ENCODE data around the gene LSAMP. TPM values are rescaled to one million over a fixed set of nuclear protein-coding genes. Genes with fewer than 3 reads are reported as not detected.

Gene LSAMP
- total and polyA plus RNA-seq, 2 of the 8 experiments (the other 6 are each of a cell fraction or from before 2014, with no cell fraction given), result 1.8 to 5.7 TPM

GRCh38 chr3:115804200-115804599 is 641.1 kb downstream of the LSAMP start:
- no peak overlapping the region for H4K91ac ChIP-seq (replicated peaks; ENCODE audit: insufficient read length, low read length)
- peaks cover 0 to 8% (median 1%) of the 10 kb centered on the region in 4 experiments; a peak in 5 of 7 replicates for H3K4me1 ChIP-seq (replicated peaks in 1 of 4; ENCODE audit: control insufficient read depth in 3 of 4, insufficient read depth in 4 of 4, low read length in 3 of 4)
- no peaks in the 10 kb centered on the region for H3K23me2 ChIP-seq (ENCODE audit: low read depth, low read length)
- no peak overlapping the region for H3K56ac ChIP-seq (replicated peaks; ENCODE audit: insufficient read length, low read depth, low read length)
- no peaks in the 10 kb centered on the region for H3K9me3 ChIP-seq (ENCODE audit: insufficient read depth in 2 of 2, low read depth in 1 of 2, low read length in 1 of 2)
- H2AFZ ChIP-seq (ENCODE audit: low read length), result no peak overlapping the region
- no peak overlapping the region for H2BK15ac ChIP-seq (ENCODE audit: low read length)
- 85% methylated on average over 2 of the region's 2 CpGs; no CpG with 5 or more reads in 1 of the 2 experiments for WGBS, 2 experiments (ENCODE audit: extremely low coverage in 1 of 2, insufficient coverage in 1 of 2, insufficient read length in 1 of 2, insufficient replicate concordance in 2 of 2, low coverage in 1 of 2, low lambda C conversion rate in 2 of 2, missing lambda C conversion rate in 1 of 2)
- H3K4me3 ChIP-seq (ENCODE audit: extremely low read depth in 1 of 4, insufficient read depth in 2 of 4, low read depth in 3 of 4, low read length in 4 of 4), result no peak overlapping the region
- H2BK12ac ChIP-seq (ENCODE audit: low read depth, low read length), result no peak overlapping the region
- FAIRE-seq (no peak), DNase-seq (ENCODE audit: low read depth in 1 of 2, low spot score in 2 of 2) (no peak)
- no peak overlapping the region for H2BK20ac ChIP-seq (ENCODE audit: low read length)
- H2BK5ac ChIP-seq (ENCODE audit: low read depth, low read length), result no peak overlapping the region
- no peak overlapping the region for H3K23ac ChIP-seq (ENCODE audit: insufficient read length)
- H3K14ac ChIP-seq (ENCODE audit: insufficient read length), result no peak overlapping the region
- no peak overlapping the region for H3K18ac ChIP-seq (ENCODE audit: extremely low read depth, low read length)
- no peak overlapping the region for H4K8ac ChIP-seq (ENCODE audit: extremely low read depth, insufficient read depth, low read length)
- ChIA-PET POLR2A (ENCODE audit: partially characterized antibody) (no interaction called here), CTCF (ENCODE audit: partially characterized antibody) (interaction anchor here (2.8 to 4.3 kb wide), 2 partner anchors 9 to 20 kb away, joined by 10 to 23 read pairs; no protein-coding TSS in a partner anchor)
- no peaks in the 10 kb centered on the region for H4K20me1 ChIP-seq (replicated peaks in 1 of 2; ENCODE audit: control insufficient read depth in 1 of 2, insufficient read depth in 2 of 2, low read length in 2 of 2)
- H3K27ac ChIP-seq (ENCODE audit: low read depth, low read length), result no peak overlapping the region
- no peaks in the 10 kb centered on the region for H3K79me1 ChIP-seq (ENCODE audit: low read depth, low read length)
- H3K4ac ChIP-seq (replicated peaks; ENCODE audit: insufficient read length, low read depth, low read length), result no peak overlapping the region
- H3K4me2 ChIP-seq (ENCODE audit: insufficient read depth in 1 of 2, low read depth in 2 of 2, low read length in 2 of 2), result no peak overlapping the region
- no peaks in the 10 kb centered on the region for H3K36me3 ChIP-seq (ENCODE audit: control insufficient read depth in 2 of 4, insufficient read depth in 4 of 4, low read length in 3 of 4)
- H3K27me3 ChIP-seq (replicated peaks in 1 of 4; ENCODE audit: control insufficient read depth in 3 of 4, extremely low read depth in 1 of 4, insufficient read depth in 3 of 4, low read length in 3 of 4), result no peaks in the 10 kb centered on the region
- H2BK120ac ChIP-seq (replicated peaks; ENCODE audit: low read depth, low read length), result no peak overlapping the region
- no peaks in the 10 kb centered on the region for H3K79me2 ChIP-seq (ENCODE audit: control insufficient read depth in 1 of 2, insufficient read depth in 2 of 2, low read length in 2 of 2)
- H2AK5ac ChIP-seq (ENCODE audit: low read depth, low read length), result no peak overlapping the region
- H3K9ac ChIP-seq (replicated peaks in 1 of 4; ENCODE audit: extremely low read depth in 1 of 4, low read depth in 3 of 4, low read length in 3 of 4), result no peak overlapping the region
- no peak for TF ChIP-seq MAX (IDR thresholded peaks at IDR 0.05)
- TF ChIP-seq BCL11A (IDR thresholded peaks at IDR 0.05; ENCODE audit: low read depth in 2 of 2, low read length in 2 of 2), result no peak
- no peak for TF ChIP-seq GTF2F1 (IDR thresholded peaks at IDR 0.05; ENCODE audit: borderline replicate concordance, low read depth, low read length)
- no peak for TF ChIP-seq SAP30 (IDR thresholded peaks at IDR 0.05; ENCODE audit: insufficient read depth, insufficient replicate concordance, low read length)
- TF ChIP-seq BRCA1 (IDR thresholded peaks at IDR 0.05; ENCODE audit: low read depth, low read length), result no peak
- TF ChIP-seq FOSL1 (IDR thresholded peaks at IDR 0.05; ENCODE audit: insufficient read depth, low read depth, low read length), result no peak
- no peak for TF ChIP-seq POLR2A (IDR thresholded peaks at IDR 0.05; ENCODE audit: control extremely low read depth in 1 of 2, low read depth in 2 of 2, low read length in 2 of 2)
- no peak for TF ChIP-seq CTBP2 (IDR thresholded peaks at IDR 0.05; ENCODE audit: borderline replicate concordance, insufficient read depth, insufficient read length, low read length)
- TF ChIP-seq SP1 (IDR thresholded peaks at IDR 0.05; ENCODE audit: low read depth, low read length), result no peak
- H4K5ac ChIP-seq (ENCODE audit: insufficient read length, low read depth, low read length), result no peak overlapping the region

Data from H1 (cell line).